Measurements from ENCODE around the gene QPRT. TPM values are rescaled to one million over a fixed set of nuclear protein-coding genes. Genes with fewer than 3 reads are reported as not detected.

Gene QPRT
- polyA plus RNA-seq, 3 donors = 2.1 to 4.7 (median 3.9) TPM

DNA sequence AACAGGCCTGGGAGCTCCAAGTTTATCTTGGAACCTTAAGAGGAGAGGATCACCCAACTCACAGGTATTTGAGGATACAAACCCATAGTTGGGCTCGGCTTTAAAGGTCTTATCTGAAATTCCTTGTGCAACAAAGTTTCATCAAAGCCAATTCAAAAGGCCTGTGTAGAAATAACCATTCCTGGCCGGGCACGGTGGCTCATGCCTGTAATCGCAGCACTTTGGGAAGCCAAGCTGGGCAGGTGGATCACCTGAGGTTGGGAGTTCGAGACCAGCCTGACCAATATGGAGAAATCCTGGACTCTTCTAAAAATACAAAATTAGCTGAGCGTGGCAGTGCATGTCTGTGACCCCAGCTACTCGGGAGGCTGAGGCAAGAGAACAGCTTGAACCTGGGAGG is 38.1 kb downstream of the QPRT start:
- H3K4me2 ChIP-seq (replicated peaks; ENCODE audit: extremely low read depth, low read length, poor library complexity, severe bottlenecking) = no peak overlapping the region
- TF ChIP-seq, protein P1, sequence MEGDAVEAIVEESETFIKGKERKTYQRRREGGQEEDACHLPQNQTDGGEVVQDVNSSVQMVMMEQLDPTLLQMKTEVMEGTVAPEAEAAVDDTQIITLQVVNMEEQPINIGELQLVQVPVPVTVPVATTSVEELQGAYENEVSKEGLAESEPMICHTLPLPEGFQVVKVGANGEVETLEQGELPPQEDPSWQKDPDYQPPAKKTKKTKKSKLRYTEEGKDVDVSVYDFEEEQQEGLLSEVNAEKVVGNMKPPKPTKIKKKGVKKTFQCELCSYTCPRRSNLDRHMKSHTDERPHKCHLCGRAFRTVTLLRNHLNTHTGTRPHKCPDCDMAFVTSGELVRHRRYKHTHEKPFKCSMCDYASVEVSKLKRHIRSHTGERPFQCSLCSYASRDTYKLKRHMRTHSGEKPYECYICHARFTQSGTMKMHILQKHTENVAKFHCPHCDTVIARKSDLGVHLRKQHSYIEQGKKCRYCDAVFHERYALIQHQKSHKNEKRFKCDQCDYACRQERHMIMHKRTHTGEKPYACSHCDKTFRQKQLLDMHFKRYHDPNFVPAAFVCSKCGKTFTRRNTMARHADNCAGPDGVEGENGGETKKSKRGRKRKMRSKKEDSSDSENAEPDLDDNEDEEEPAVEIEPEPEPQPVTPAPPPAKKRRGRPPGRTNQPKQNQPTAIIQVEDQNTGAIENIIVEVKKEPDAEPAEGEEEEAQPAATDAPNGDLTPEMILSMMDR (IDR thresholded peaks at IDR 0.05) = no peak
- 94% methylated on average over 6 of the region's 7 CpGs for WGBS (ENCODE audit: insufficient coverage)
- no peak for DNase-seq
- Mint-ChIP-seq H3K27me3 (ENCODE audit: low read depth in 3 of 3) (peaks cover 0 to 3% (median 1%) of the 10 kb centered on the region in 3 donors), H3K27ac (no peak overlapping the region), H3K4me3 (no peak overlapping the region), H3K36me3 (no peaks in the 10 kb centered on the region), H3K9me3 (peaks cover 0 to 2% (median 0%) of the 10 kb centered on the region in 7 donors), H3K4me1 (peaks cover 12% of the 10 kb centered on the region)
- no peak overlapping the region for H3K9ac ChIP-seq (ENCODE audit: insufficient read depth, low read length, poor library complexity, severe bottlenecking)
- H2AFZ ChIP-seq (ENCODE audit: insufficient read depth, low read depth, low read length, poor library complexity, severe bottlenecking) = no peak overlapping the region
- H3K36me3 ChIP-seq (replicated peaks in 1 of 2; ENCODE audit: control insufficient read depth in 1 of 2, insufficient read depth in 2 of 2, low read length in 2 of 2) = no peaks in the 10 kb centered on the region
- no peaks in the 10 kb centered on the region for H3K79me2 ChIP-seq (ENCODE audit: insufficient read depth, low read length)
- no peak overlapping the region for H3K27ac ChIP-seq (ENCODE audit: low read depth in 1 of 2, low read length in 2 of 2)
- H3K9me3 ChIP-seq (replicated peaks in 1 of 2; ENCODE audit: control insufficient read depth in 1 of 2, insufficient read depth in 1 of 2, low read length in 2 of 2) = no peaks in the 10 kb centered on the region
- H3K4me3 ChIP-seq (replicated peaks in 1 of 3; ENCODE audit: low read depth in 2 of 3, low read length in 3 of 3) = no peak overlapping the region
- peaks cover 10 to 19% of the 10 kb centered on the region in 2 donors for H3K4me1 ChIP-seq (ENCODE audit: control insufficient read depth in 1 of 2, insufficient read depth in 2 of 2, low read length in 2 of 2)
- intact Hi-C loops (cut with micrococcal nuclease) = loop anchor here in 1 of 2 donors (10.0 kb wide), 1 partner anchor 48 kb away; no protein-coding TSS in a partner anchor
- no peaks in the 10 kb centered on the region for H4K20me1 ChIP-seq (ENCODE audit: insufficient read depth, low read length)
- H3K27me3 ChIP-seq (ENCODE audit: control insufficient read depth in 2 of 2, insufficient read depth in 2 of 2, low read length in 2 of 2) = no peaks in the 10 kb centered on the region

DNA sequence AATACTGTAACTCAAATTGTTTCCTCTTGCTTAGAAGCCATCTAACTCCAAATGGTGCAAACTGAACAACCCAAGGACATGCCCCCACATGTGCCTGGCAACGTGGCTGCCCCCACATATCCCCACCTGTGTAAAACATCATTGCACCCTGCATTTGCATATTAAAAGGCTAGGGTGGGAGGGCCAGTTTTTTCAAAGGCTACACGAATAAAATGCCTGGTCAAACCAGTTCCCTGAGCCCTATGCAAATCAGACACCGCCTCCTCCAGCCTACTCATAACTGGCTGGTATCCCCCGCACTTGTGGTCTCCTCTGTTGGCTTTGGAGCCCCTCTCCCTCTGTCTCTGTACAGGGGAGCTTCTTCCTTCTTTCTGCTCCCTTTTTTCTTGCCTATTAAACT is 40.1 kb downstream of the QPRT start:
- Mint-ChIP-seq H3K27me3 (ENCODE audit: low read depth in 3 of 3) (peaks cover 1 to 4% (median 3%) of the 10 kb centered on the region in 3 donors), H3K36me3 (no peaks in the 10 kb centered on the region), H3K27ac (no peak overlapping the region), H3K4me3 (no peak overlapping the region), H3K9me3 (peaks cover 0 to 2% (median 0%) of the 10 kb centered on the region in 7 donors), H3K4me1 (peaks cover 11% of the 10 kb centered on the region)
- no peak overlapping the region for H3K4me3 ChIP-seq (replicated peaks in 1 of 3; ENCODE audit: low read depth in 2 of 3, low read length in 3 of 3)
- H3K9ac ChIP-seq (ENCODE audit: insufficient read depth, low read length, poor library complexity, severe bottlenecking) = no peak overlapping the region
- no peaks in the 10 kb centered on the region for H3K27me3 ChIP-seq (ENCODE audit: control insufficient read depth in 2 of 2, insufficient read depth in 2 of 2, low read length in 2 of 2)
- WGBS (ENCODE audit: insufficient coverage) = 64% methylated on average over 3 of the region's 4 CpGs
- TF ChIP-seq, protein P1 (IDR thresholded peaks at IDR 0.05) = no peak
- no peak overlapping the region for H3K4me2 ChIP-seq (replicated peaks; ENCODE audit: extremely low read depth, low read length, poor library complexity, severe bottlenecking)
- no peaks in the 10 kb centered on the region for H4K20me1 ChIP-seq (ENCODE audit: insufficient read depth, low read length)
- no peak overlapping the region for H2AFZ ChIP-seq (ENCODE audit: insufficient read depth, low read depth, low read length, poor library complexity, severe bottlenecking)
- no peaks in the 10 kb centered on the region for H3K9me3 ChIP-seq (replicated peaks in 1 of 2; ENCODE audit: control insufficient read depth in 1 of 2, insufficient read depth in 1 of 2, low read length in 2 of 2)
- DNase-seq = no peak
- intact Hi-C loops (cut with micrococcal nuclease) = loop anchor here in 1 of 2 donors (10.0 kb wide), 1 partner anchor 46 kb away; no protein-coding TSS in a partner anchor
- no peak overlapping the region for H3K27ac ChIP-seq (ENCODE audit: low read depth in 1 of 2, low read length in 2 of 2)
- H3K4me1 ChIP-seq (ENCODE audit: control insufficient read depth in 1 of 2, insufficient read depth in 2 of 2, low read length in 2 of 2) = peaks cover 9 to 12% of the 10 kb centered on the region in 2 donors
- no peaks in the 10 kb centered on the region for H3K36me3 ChIP-seq (replicated peaks in 1 of 2; ENCODE audit: control insufficient read depth in 1 of 2, insufficient read depth in 2 of 2, low read length in 2 of 2)
- H3K79me2 ChIP-seq (ENCODE audit: insufficient read depth, low read length) = no peaks in the 10 kb centered on the region

Data from CD14-positive monocyte (primary cell).